Right lobe of liver (tissue), 6 donors: ENCODE results near the gene PSMA7. TPM values are rescaled to one million over a fixed set of nuclear protein-coding genes. Genes with fewer than 3 reads are reported as not detected.
A peak's percentile ranks its signal among the peaks of the same experiment; 100 is the strongest.

ENCODE experiments used
- ATAC-seq, 4 donors: fragments of 200-7000 bp; cut with Tn5 transposase; one replicate each; pipeline ENCODE4 v1.9.1; 2020; ENCODE audit warnings: mild to moderate bottlenecking in 4 of 4, moderate library complexity in 4 of 4
- DNase-seq, 3 donors: peaks; one replicate each; pipeline ENCODE4 v3.0.0-alpha.2; 2020
- H3K27ac ChIP-seq, 3 donors: fragments of 200-600 bp; one replicate each; pipeline ENCODE4 v1.8.0; 2022
- H3K27me3 ChIP-seq, 2 donors: fragments of 200-600 bp; one replicate each; pipeline ENCODE4 v1.8.0; 2022
- H3K36me3 ChIP-seq, 4 donors: fragments of 200-600 bp; sonication (generic) in 1 of 4; one replicate each; pipeline versions ENCODE4 v1.5.1 to v1.8.0; 2017 to 2022; ENCODE audit warnings: control low read depth in 1 of 4
- H3K4me1 ChIP-seq, 4 donors: fragments of 200-600 bp; sonication (generic) in 1 of 4; one replicate each; pipeline versions ENCODE4 v1.5.1 to v1.8.0; 2017 to 2022; ENCODE audit warnings: control low read depth in 1 of 4
- H3K4me3 ChIP-seq, 3 donors: fragments of 200-600 bp; one replicate each; pipeline ENCODE4 v1.8.0; 2022
- H3K9me3 ChIP-seq, 4 donors: fragments of 200-600 bp; sonication (generic) in 1 of 4; one replicate each; pipeline versions ENCODE4 v1.5.1 to v1.8.0; 2017 to 2022; ENCODE audit warnings: control low read depth in 1 of 4
- CTCF ChIP-seq, 4 donors: fragments of 200-600 bp in 3 of 4; fragments of 450-650 bp in 1 of 4; IDR thresholded peaks; one replicate each; pipeline versions ENCODE4 v1.5.1 to v1.8.0; 2016 to 2022; ENCODE audit warnings: antibody characterized with exemption in 4 of 4, mild to moderate bottlenecking in 2 of 4
- POLR2A ChIP-seq: fragments of 450-650 bp; IDR thresholded peaks from one replicate; pipeline ENCODE4 v1.6.1; 2017; ENCODE audit warnings: antibody characterized with exemption, mild to moderate bottlenecking
- WGBS: methylation state at CpG from one replicate; pipeline ENCODE4 v1.1.6; 2018; ENCODE audit warnings: low coverage, low lambda C conversion rate; ENCODE audit not compliant: insufficient coverage; ENCODE audit errors: missing lambda C conversion rate; 5-methylcytosine and 5-hydroxymethylcytosine counted together
- intact Hi-C, 2 donors: fragments of 100-400 bp; cut with DNase I; formaldehyde crosslinking; loops; one replicate each; pipeline versions ENCODE4 v1.11.2 to v1.14.1; 2022
- total RNA-seq, 6 experiments: library from RNA; depleted of rRNA in 2 of 6; stranded (reverse); fragments of >200 nt in 2 of 6; fragmentation: NEBNext Ultra II Directional in 3 of 6; extraction: Animal tissue kit (Norgen Biotek cat#: 25700) in 3 of 6; gene quantifications; one replicate each; pipeline versions ENCODE4 v1.1.0 to v1.2.4, GENCODE V29; 2016 to 2023
- donor health status: DM: no; HTN: yes; CAD: no.
- donor health status: DM: no; HTN: no; CAD: no.
- donor health status: DM: no; HTN: no; CAD: no.
- donor health status: DM: no; HTN: yes; CAD: no.
- donor health status: DM: no; HTN: yes; CAD: no.

PSMA7 gene
- total RNA-seq, 6 experiments from 2014 or later, result 108 to 268 (median 116) TPM

- TF ChIP-seq POLR2A (no peak), CTCF (IDR thresholded peaks at IDR 0.05) (no peak)
- WGBS, result 77% methylated on average over 4 of the region's 6 CpGs
- Histone ChIP-seq H3K4me3 (no peak overlapping the region), H3K36me3 (no peaks in the 10 kb centered on the region), H3K27me3 (no peaks in the 10 kb centered on the region), H3K4me1 (peaks cover 0 to 62% (median 19%) of the 10 kb centered on the region in 4 donors), H3K9me3 (no peaks in the 10 kb centered on the region), H3K27ac (peak overlapping the region in 2 of 3 donors; percentile 72 to 100)
- intact Hi-C loops, result no loop called here
- DNase-seq, result no peak
- ATAC-seq, result no peak
Observed at GRCh38 chr20:62147125-62147524, 3.9 kb upstream of the PSMA7 start.

GRCh38 chr20:62146019-62146755 lies 3.0 kb upstream of the PSMA7 start:
- DNase-seq (peak in 2 of 3 donors; percentile 81 to 86), ATAC-seq (peak; percentile 38 to 61 (median 48))
- Histone ChIP-seq H3K9me3 (no peaks in the 10 kb centered on the region), H3K4me1 (peaks cover 0 to 69% (median 24%) of the 10 kb centered on the region in 4 donors), H3K36me3 (no peaks in the 10 kb centered on the region), H3K27me3 (no peaks in the 10 kb centered on the region), H3K27ac (peak overlapping the region; percentile 43 to 100 (median 72)), H3K4me3 (no peak overlapping the region)
- intact Hi-C loops, result no loop called here
- 32% methylated on average over 21 of the region's 22 CpGs for WGBS
- no peak for TF ChIP-seq CTCF (IDR thresholded peaks at IDR 0.05)
- TF ChIP-seq POLR2A, result no peak

GRCh38 chr20:62145688-62146018 lies 2.5 kb upstream of the PSMA7 start:
- H3K4me3 ChIP-seq, result peak overlapping the region in 1 of 3 donors; percentile 81
- TF ChIP-seq CTCF (IDR thresholded peaks at IDR 0.05) (no peak), POLR2A (no peak)
- no peaks in the 10 kb centered on the region for H3K9me3 ChIP-seq
- peak overlapping the region; percentile 43 to 100 (median 72) for H3K27ac ChIP-seq
- DNase-seq, result no peak
- H3K36me3 ChIP-seq, result peaks cover 0 to 2% (median under 1%) of the 10 kb centered on the region in 4 donors
- ATAC-seq, result no peak
- 63% methylated on average over 6 of the region's 7 CpGs for WGBS
- intact Hi-C loops, result no loop called here
- no peaks in the 10 kb centered on the region for H3K27me3 ChIP-seq
- peaks cover 0 to 69% (median 27%) of the 10 kb centered on the region in 4 donors for H3K4me1 ChIP-seq

GRCh38 chr20:62143957-62144825 lies 997 bp upstream of the PSMA7 start:
- Histone ChIP-seq H3K36me3 (peaks cover 8 to 17% (median 13%) of the 10 kb centered on the region in 4 donors), H3K4me3 (peak overlapping the region; percentile 45 to 86 (median 81)), H3K27me3 (no peaks in the 10 kb centered on the region), H3K27ac (peak overlapping the region; percentile 60 to 100 (median 73)), H3K4me1 (peaks cover 0 to 56% (median 27%) of the 10 kb centered on the region in 4 donors), H3K9me3 (no peaks in the 10 kb centered on the region)
- ATAC-seq (peak; percentile 34 to 53 (median 40)), DNase-seq (peak; percentile 72 to 80 (median 72))
- TF ChIP-seq CTCF (IDR thresholded peaks at IDR 0.05) (no peak), POLR2A (no peak)
- WGBS, result 0% methylated on average over 26 of the region's 104 CpGs
- intact Hi-C loops, result no loop called here
